K562 (cell line): ENCODE data around the gene AP2A2. TPM values are rescaled to one million over a fixed set of nuclear protein-coding genes. Genes with fewer than 3 reads are reported as not detected.

ENCODE experiments used
- CREB3L1 ChIP-seq: fragments of 450-650 bp; IDR thresholded peaks from 2 replicates; pipeline ENCODE4 v1.6.1; 2014; ENCODE audit warnings: low read depth, mild to moderate bottlenecking, moderate library complexity, borderline replicate concordance
- GABPB1 ChIP-seq: sonication (generic); formaldehyde crosslinking; IDR thresholded peaks from 2 replicates; pipeline ENCODE4 v1.8.0; 2022; ENCODE audit warnings: mild to moderate bottlenecking, missing genetic modification reagents
- HCFC1 ChIP-seq: IDR thresholded peaks from 2 replicates; pipeline ENCODE4 v1.6.1; 2012; ENCODE audit warnings: low read depth, low read length, improper control_type of control experiment
- L3MBTL2 ChIP-seq: fragments of 450-650 bp; IDR thresholded peaks from 2 replicates; pipeline ENCODE4 v1.6.1; 2016; ENCODE audit warnings: mild to moderate bottlenecking, moderate library complexity
- MTA3 ChIP-seq: fragments of 450-650 bp; formaldehyde crosslinking; IDR thresholded peaks from 2 replicates; pipeline ENCODE4 v1.6.1; 2017; ENCODE audit warnings: mild to moderate bottlenecking, borderline replicate concordance
- NR4A1 ChIP-seq, 2 experiments: fragments of 250-450 bp in 1 of 2; fragments of 450-650 bp in 1 of 2; sonication (Bioruptor Pico) in 1 of 2; IDR thresholded peaks; 2 replicates each; pipeline versions ENCODE4 v1.4.0 to v1.6.1; 2016 to 2020; ENCODE audit warnings: mild to moderate bottlenecking in 2 of 2, missing compliant biosample characterization in 1 of 2, missing genetic modification characterization in 1 of 2, moderate library complexity in 1 of 2
- NRF1 ChIP-seq, 2 experiments: fragments of 450-650 bp; IDR thresholded peaks in 1 of 2; conservative IDR thresholded peaks in 1 of 2; 2 replicates each; pipeline ENCODE4 v1.6.1; 2014; ENCODE audit warnings: mild to moderate bottlenecking in 2 of 2
- SMAD4 ChIP-seq: fragments of 250-450 bp; sonication (Bioruptor Pico); conservative IDR thresholded peaks from 2 replicates; pipeline ENCODE4 v1.8.0; 2021; ENCODE audit warnings: inconsistent platforms, mild to moderate bottlenecking, moderate library complexity
- SMC3 ChIP-seq: conservative IDR thresholded peaks from 2 replicates; pipeline ENCODE4 v1.6.1; 2011; ENCODE audit warnings: low read depth, low read length, improper control_type of control experiment; ENCODE audit not compliant: insufficient read depth
- SNIP1 ChIP-seq: fragments of 450-650 bp; IDR thresholded peaks from 2 replicates; pipeline ENCODE4 v1.7.1; 2017; ENCODE audit warnings: low read depth, mild to moderate bottlenecking
- ZNF583 ChIP-seq: fragments of 250-450 bp; sonication (Bioruptor Pico); IDR thresholded peaks from 2 replicates; pipeline ENCODE4 v1.4.0; 2020
- polyA plus RNA-seq, 8 experiments: library from polyadenylated mRNA; depleted of rRNA in 4 of 8; stranded (reverse) in 5 of 8; unstranded in 3 of 8; fragments of >200 nt; fragmentation: Nextera tagmentation in 2 of 8; fragmentation: Illumina TruSeq in 1 of 8; extraction: Ambion mirVana in 2 of 8; extraction: Trizol in 1 of 8; gene quantifications; 2 replicates each; pipeline versions ENCODE4 v1.2.1 to v1.2.3, GENCODE V29; 2011 to 2014; ENCODE audit warnings: inconsistent platforms in 1 of 8, missing spikeins in 1 of 8
- total RNA-seq, 7 experiments: library from RNA; depleted of rRNA in 6 of 7; stranded (reverse); fragments of >200 nt in 6 of 7; fragmentation: Illumina TruSeq in 2 of 7; extraction: Trizol in 2 of 7; gene quantifications; 2 replicates each; pipeline versions ENCODE4 v1.2.1 to v1.2.3, GENCODE V29; 2011 to 2021; ENCODE audit warnings: low replicate concordance in 1 of 7
- TF ChIP-seq, protein P1 (sequence below), 2 experiments: IDR thresholded peaks; 2 replicates each; pipeline ENCODE4 v1.6.1; 2011; ENCODE audit warnings: borderline replicate concordance in 1 of 2, control low read depth in 1 of 2, low read depth in 1 of 2, low read length in 1 of 2, mild to moderate bottlenecking in 1 of 2, mixed read lengths in 1 of 2, moderate library complexity in 1 of 2; ENCODE audit not compliant: insufficient read depth in 1 of 2, insufficient read length in 1 of 2, poor library complexity in 1 of 2, severe bottlenecking in 1 of 2; ENCODE audit errors: extremely low read depth in 1 of 2
- TF ChIP-seq, protein P2 (sequence below): fragments of 450-650 bp; IDR thresholded peaks from 2 replicates; pipeline ENCODE4 v1.6.1; 2016; ENCODE audit warnings: borderline replicate concordance
- TF ChIP-seq, protein P3 (sequence below): sonication (generic); formaldehyde crosslinking; IDR thresholded peaks from 2 replicates; pipeline ENCODE4 v1.8.1; 2023; ENCODE audit warnings: missing genetic modification reagents, mild to moderate bottlenecking, borderline replicate concordance

AP2A2 gene
- total and polyA plus RNA-seq, 9 of the 15 experiments (the other 6 are each of a cell fraction or from before 2014, with no cell fraction given): 0.69 to 41.7 (median 15.2) TPM

GRCh38 chr11:925496-926301 lies at the start of gene AP2A2 (continued):
- TF ChIP-seq, protein P1, sequence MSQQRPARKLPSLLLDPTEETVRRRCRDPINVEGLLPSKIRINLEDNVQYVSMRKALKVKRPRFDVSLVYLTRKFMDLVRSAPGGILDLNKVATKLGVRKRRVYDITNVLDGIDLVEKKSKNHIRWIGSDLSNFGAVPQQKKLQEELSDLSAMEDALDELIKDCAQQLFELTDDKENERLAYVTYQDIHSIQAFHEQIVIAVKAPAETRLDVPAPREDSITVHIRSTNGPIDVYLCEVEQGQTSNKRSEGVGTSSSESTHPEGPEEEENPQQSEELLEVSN (IDR thresholded peaks at IDR 0.05; ENCODE audit: borderline replicate concordance in 1 of 2, extremely low read depth in 1 of 2, insufficient read depth in 1 of 2, insufficient read length in 1 of 2, low read depth in 1 of 2, low read length in 1 of 2, poor library complexity in 1 of 2, severe bottlenecking in 1 of 2): peak; percentile 52 to 63
- TF ChIP-seq CREB3L1: peak; percentile 67; the same call in 1 of the 2 replicates
- TF ChIP-seq GABPB1 (CRISPR knock-in tag): peak; percentile 61
- TF ChIP-seq SMAD4 (CRISPR knock-in tag): peak; percentile 97
- TF ChIP-seq, protein P2, sequence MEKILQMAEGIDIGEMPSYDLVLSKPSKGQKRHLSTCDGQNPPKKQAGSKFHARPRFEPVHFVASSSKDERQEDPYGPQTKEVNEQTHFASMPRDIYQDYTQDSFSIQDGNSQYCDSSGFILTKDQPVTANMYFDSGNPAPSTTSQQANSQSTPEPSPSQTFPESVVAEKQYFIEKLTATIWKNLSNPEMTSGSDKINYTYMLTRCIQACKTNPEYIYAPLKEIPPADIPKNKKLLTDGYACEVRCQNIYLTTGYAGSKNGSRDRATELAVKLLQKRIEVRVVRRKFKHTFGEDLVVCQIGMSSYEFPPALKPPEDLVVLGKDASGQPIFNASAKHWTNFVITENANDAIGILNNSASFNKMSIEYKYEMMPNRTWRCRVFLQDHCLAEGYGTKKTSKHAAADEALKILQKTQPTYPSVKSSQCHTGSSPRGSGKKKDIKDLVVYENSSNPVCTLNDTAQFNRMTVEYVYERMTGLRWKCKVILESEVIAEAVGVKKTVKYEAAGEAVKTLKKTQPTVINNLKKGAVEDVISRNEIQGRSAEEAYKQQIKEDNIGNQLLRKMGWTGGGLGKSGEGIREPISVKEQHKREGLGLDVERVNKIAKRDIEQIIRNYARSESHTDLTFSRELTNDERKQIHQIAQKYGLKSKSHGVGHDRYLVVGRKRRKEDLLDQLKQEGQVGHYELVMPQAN: no peak
- TF ChIP-seq, protein P3, sequence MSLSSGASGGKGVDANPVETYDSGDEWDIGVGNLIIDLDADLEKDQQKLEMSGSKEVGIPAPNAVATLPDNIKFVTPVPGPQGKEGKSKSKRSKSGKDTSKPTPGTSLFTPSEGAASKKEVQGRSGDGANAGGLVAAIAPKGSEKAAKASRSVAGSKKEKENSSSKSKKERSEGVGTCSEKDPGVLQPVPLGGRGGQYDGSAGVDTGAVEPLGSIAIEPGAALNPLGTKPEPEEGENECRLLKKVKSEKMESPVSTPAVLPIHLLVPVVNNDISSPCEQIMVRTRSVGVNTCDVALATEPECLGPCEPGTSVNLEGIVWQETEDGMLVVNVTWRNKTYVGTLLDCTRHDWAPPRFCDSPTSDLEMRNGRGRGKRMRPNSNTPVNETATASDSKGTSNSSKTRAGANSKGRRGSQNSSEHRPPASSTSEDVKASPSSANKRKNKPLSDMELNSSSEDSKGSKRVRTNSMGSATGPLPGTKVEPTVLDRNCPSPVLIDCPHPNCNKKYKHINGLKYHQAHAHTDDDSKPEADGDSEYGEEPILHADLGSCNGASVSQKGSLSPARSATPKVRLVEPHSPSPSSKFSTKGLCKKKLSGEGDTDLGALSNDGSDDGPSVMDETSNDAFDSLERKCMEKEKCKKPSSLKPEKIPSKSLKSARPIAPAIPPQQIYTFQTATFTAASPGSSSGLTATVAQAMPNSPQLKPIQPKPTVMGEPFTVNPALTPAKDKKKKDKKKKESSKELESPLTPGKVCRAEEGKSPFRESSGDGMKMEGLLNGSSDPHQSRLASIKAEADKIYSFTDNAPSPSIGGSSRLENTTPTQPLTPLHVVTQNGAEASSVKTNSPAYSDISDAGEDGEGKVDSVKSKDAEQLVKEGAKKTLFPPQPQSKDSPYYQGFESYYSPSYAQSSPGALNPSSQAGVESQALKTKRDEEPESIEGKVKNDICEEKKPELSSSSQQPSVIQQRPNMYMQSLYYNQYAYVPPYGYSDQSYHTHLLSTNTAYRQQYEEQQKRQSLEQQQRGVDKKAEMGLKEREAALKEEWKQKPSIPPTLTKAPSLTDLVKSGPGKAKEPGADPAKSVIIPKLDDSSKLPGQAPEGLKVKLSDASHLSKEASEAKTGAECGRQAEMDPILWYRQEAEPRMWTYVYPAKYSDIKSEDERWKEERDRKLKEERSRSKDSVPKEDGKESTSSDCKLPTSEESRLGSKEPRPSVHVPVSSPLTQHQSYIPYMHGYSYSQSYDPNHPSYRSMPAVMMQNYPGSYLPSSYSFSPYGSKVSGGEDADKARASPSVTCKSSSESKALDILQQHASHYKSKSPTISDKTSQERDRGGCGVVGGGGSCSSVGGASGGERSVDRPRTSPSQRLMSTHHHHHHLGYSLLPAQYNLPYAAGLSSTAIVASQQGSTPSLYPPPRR (CRISPR knock-in tag): 0 out of 2 replicates have a peak, but pooled peaks have one; percentile 67
- no peak for TF ChIP-seq SNIP1
- peak; percentile 21; the same call in 1 of the 2 replicates for TF ChIP-seq SMC3
- TF ChIP-seq NR4A1 (CRISPR knock-in tag; IDR thresholded peaks at IDR 0.05): no peak
- TF ChIP-seq NR4A1 (tag; IDR thresholded peaks at IDR 0.05): peak; percentile 79
- TF ChIP-seq HCFC1: peak; percentile 52; the same call in 1 of the 2 replicates
- TF ChIP-seq L3MBTL2: peak; percentile 67
- TF ChIP-seq NRF1 (conservative IDR thresholded peaks at IDR 0.05 in 1 of 2, IDR thresholded peaks at IDR 0.05 in 1 of 2): peak in 1 of 2 experiments; percentile 81; a peak in 2 of 4 replicates
- TF ChIP-seq ZNF583: peak; percentile 89
- peak; percentile 66; the same call in 1 of the 2 replicates for TF ChIP-seq MTA3
